BLaER1 treated with 17β-estradiol and CSF1 and Interleukin-3, amounts not matched to agents 10 nM and 100 nM (cell line): ENCODE data around the gene NCBP1.
"Not testable (repeated sequence)": the region's sequence is repeated elsewhere in the genome, so short reads cannot be mapped to it uniquely, and the experiment has no call there.

Experiments used
- H3K27ac ChIP-seq, 11 experiments: shearing (Covaris generic); formaldehyde crosslinking; 2 replicates each; pipeline ENCODE4 v1.8.1; 2022
- H3K27me3 ChIP-seq, 11 experiments: shearing (Covaris generic); formaldehyde crosslinking; 2 replicates each; pipeline ENCODE4 v1.8.1; 2022
- H3K36me3 ChIP-seq, 11 experiments: shearing (Covaris generic); formaldehyde crosslinking; 2 replicates each; pipeline ENCODE4 v1.8.1; 2022
- H3K4me1 ChIP-seq, 10 experiments: shearing (Covaris generic); formaldehyde crosslinking; 2 replicates each; pipeline ENCODE4 v1.8.1; 2022
- H3K4me2 ChIP-seq, 11 experiments: shearing (Covaris generic); formaldehyde crosslinking; 2 replicates each; pipeline ENCODE4 v1.8.1; 2022
- H3K4me3 ChIP-seq, 10 experiments: shearing (Covaris generic); formaldehyde crosslinking; 2 replicates each; pipeline ENCODE4 v1.8.1; 2022
- H3K9ac ChIP-seq, 11 experiments: shearing (Covaris generic); formaldehyde crosslinking; 2 replicates each; pipeline ENCODE4 v1.8.1; 2022
- H3K9me3 ChIP-seq, 11 experiments: shearing (Covaris generic); formaldehyde crosslinking; replicated peaks in 1 of 11; 2 replicates each; pipeline ENCODE4 v1.8.1; 2022
- H4K20me1 ChIP-seq, 11 experiments: shearing (Covaris generic); formaldehyde crosslinking; 2 replicates each; pipeline ENCODE4 v1.8.1; 2022
- Cebpa-rat ChIP-seq, 11 experiments: shearing (Covaris generic); IDR thresholded peaks; 2 replicates each; pipeline ENCODE4 v1.8.1; 2022

NCBP1 gene

DNA sequence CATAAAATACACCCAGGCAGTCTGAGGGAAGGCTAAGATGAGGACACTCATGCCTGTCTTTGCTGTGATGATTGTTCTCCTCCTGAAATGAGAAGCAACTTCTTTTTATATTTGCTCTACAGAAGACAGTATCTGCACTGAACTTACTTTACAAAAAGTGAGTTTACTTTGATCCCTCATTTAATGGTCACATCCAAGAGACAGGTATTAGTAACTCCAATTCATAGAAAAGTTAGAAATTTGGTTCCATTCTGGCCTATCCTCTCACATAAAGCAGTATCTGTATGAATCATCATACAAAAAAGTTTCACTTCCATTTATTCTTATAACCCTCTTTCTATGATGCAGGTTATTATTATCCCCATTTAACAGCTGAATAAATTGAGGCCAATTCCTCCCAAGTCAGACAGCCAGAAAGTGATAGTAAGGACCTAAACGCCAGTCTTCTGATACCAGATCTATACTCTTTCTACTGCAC, 15.6 kb upstream of the NCBP1 start:
- peaks cover 19 to 34% (median 31%) of the 10 kb centered on the region in 11 experiments for H3K9me3 ChIP-seq
- H3K4me3 ChIP-seq: no peak overlapping the region
- H3K36me3 ChIP-seq: peaks cover 44 to 94% (median 83%) of the 10 kb centered on the region in 11 experiments
- H3K4me1 ChIP-seq: peaks cover 0 to 12% (median 0%) of the 10 kb centered on the region in 10 experiments; a peak in 3 of 20 replicates
- no peaks in the 10 kb centered on the region for H3K27me3 ChIP-seq
- peaks cover 0 to 17% (median 9%) of the 10 kb centered on the region in 11 experiments; a peak in 9 of 22 replicates for H4K20me1 ChIP-seq
- no peak for TF ChIP-seq Cebpa-rat (IDR thresholded peaks at IDR 0.05)
- H3K9ac ChIP-seq: no peak overlapping the region; a peak in 1 of 22 replicates
- H3K4me2 ChIP-seq: no peak overlapping the region
- no peak overlapping the region for H3K27ac ChIP-seq

DNA sequence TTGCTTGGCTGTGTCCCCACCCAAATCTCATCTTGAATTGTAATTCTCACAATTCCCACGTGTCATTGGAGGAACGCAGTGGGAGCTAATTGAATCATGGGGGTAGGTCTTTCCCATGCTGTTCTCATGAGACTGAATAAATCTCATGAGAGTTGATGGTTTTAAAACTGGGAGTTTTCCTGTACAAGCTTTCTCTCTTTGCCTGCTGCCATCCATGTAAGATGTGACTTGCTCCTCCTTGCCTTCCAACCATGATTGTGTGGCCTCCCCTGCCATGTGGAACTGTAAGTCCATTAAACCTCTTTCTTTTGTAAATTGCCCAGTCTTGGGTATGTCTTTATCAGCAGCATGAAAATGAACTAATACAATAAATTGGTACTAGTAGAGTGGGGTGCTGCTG, 13.6 kb upstream of the NCBP1 start:
- not testable (repeated sequence) for H3K9ac ChIP-seq, H3K4me3 ChIP-seq, H3K27me3 ChIP-seq, H3K4me2 ChIP-seq, H3K27ac ChIP-seq
- peaks cover 0 to 15% (median 3%) of the 10 kb centered on the region in 11 experiments; a peak in 9 of 22 replicates for H4K20me1 ChIP-seq
- H3K36me3 ChIP-seq: peaks cover 52 to 95% (median 86%) of the 10 kb centered on the region in 11 experiments
- H3K4me1 ChIP-seq: peaks cover 0 to 12% (median 0%) of the 10 kb centered on the region in 10 experiments; a peak in 3 of 20 replicates
- H3K9me3 ChIP-seq: peaks cover 19 to 40% (median 35%) of the 10 kb centered on the region in 11 experiments

DNA sequence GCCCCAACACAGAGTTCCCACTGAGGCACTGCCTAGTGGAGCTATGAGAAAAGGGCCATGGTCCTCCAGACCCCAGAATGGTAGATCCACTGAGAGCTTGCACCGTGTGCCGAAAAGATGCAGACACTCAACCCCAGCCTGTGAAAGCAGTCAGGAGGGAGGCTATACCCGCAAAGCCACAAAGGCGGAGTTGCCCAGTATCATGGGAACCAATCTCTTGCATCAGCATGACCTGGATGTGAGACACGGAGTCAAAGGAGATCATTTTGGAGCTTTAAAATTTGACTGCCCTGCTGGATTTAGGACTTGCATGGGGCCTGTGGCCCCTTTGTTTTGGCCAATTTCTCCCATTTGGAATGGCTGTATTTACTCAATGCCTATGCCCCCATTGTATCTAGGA, 11.1 kb upstream of the NCBP1 start:
- not testable (repeated sequence) for H3K9ac ChIP-seq, H3K4me2 ChIP-seq, H3K4me3 ChIP-seq, H3K27ac ChIP-seq, H3K4me1 ChIP-seq, H3K27me3 ChIP-seq, H4K20me1 ChIP-seq
- Histone ChIP-seq H3K9me3 (peaks cover 19 to 40% (median 35%) of the 10 kb centered on the region in 11 experiments), H3K36me3 (peaks cover 62 to 99% (median 89%) of the 10 kb centered on the region in 11 experiments)

DNA sequence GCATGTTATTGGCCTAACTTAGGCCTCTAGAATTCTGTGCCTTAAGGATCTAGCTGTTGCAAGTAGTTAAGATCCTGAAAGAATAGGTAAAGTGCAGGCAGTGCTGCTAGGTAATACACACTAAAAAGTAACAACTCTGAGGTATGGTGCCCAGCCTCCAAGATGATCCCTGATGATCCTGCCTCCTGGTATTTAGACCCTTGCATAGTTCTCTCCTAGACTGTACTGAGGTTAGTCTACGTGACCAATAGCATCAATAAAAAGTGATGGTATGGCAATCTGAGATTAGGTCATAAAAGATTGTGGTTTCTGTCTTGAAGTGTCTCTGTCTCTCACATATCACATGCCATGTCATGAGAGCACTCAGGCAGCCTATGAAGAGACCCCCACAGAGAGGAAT, 9.7 kb upstream of the NCBP1 start:
- Histone ChIP-seq H3K4me3 (no peak overlapping the region), H3K36me3 (peaks cover 59 to 92% (median 82%) of the 10 kb centered on the region in 11 experiments), H3K4me2 (no peak overlapping the region), H3K27me3 (no peaks in the 10 kb centered on the region), H3K9ac (no peak overlapping the region), H3K9me3 (peaks cover 19 to 40% (median 35%) of the 10 kb centered on the region in 11 experiments), H3K4me1 (peaks cover 0 to 3% (median 0%) of the 10 kb centered on the region in 10 experiments; a peak in 2 of 20 replicates), H3K27ac (no peak overlapping the region), H4K20me1 (peaks cover 0 to 19% (median 0%) of the 10 kb centered on the region in 11 experiments; a peak in 7 of 22 replicates)
- TF ChIP-seq Cebpa-rat (IDR thresholded peaks at IDR 0.05): no peak

DNA sequence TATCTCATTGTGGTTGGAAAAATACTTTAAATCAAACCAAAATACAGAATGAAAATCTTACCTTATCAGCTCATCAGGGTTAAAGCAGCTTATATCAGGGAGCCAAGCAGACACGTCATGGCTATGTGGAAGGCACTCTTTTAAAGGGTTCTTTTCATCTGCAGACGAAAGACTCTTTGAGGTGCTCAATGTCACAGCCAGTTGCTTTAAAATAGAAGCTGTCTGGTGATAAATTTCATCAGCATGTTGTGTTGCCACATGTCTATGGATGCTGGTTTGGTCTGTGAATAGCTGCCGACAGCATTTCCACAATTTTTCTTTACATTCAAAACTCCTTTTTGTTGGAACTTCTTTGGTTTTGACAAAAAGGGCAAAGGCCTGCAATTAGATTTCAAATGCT, 8.0 kb upstream of the NCBP1 start:
- no peak overlapping the region for H3K4me2 ChIP-seq
- H3K9me3 ChIP-seq: peaks cover 10 to 31% (median 25%) of the 10 kb centered on the region in 11 experiments
- no peak overlapping the region for H3K4me3 ChIP-seq
- peaks cover 0 to 31% (median 0%) of the 10 kb centered on the region in 11 experiments; a peak in 7 of 22 replicates for H4K20me1 ChIP-seq
- H3K4me1 ChIP-seq: peaks cover 0 to 5% (median 0%) of the 10 kb centered on the region in 10 experiments; a peak in 2 of 20 replicates
- H3K27ac ChIP-seq: no peak overlapping the region
- no peak for TF ChIP-seq Cebpa-rat (IDR thresholded peaks at IDR 0.05)
- H3K27me3 ChIP-seq: no peaks in the 10 kb centered on the region
- no peak overlapping the region for H3K9ac ChIP-seq
- H3K36me3 ChIP-seq: peaks cover 54 to 75% (median 68%) of the 10 kb centered on the region in 11 experiments

DNA sequence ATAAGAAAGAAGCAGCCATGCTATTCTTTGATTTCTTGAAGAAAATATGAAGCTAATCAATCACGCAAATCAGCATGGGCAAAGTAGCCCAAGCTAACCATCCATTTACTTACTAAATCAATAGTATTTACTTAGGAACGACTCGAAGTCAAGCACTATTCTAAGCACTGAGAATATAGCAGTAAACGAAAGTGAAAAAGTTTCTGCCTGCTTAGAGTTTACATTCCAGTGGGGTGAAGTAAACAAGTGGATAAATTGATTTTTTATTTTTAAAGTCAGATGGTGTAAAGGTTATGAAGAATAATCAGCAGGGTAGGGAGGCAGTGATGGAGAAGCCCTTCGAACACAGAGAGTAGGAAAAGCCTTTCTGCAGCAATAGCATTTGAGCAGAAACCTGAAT, 6.0 kb upstream of the NCBP1 start:
- TF ChIP-seq Cebpa-rat (IDR thresholded peaks at IDR 0.05): no peak
- peaks cover 0 to 11% (median 5%) of the 10 kb centered on the region in 11 experiments; a peak in 15 of 22 replicates for H3K9me3 ChIP-seq
- no peak overlapping the region for H3K4me2 ChIP-seq
- H3K4me1 ChIP-seq: peaks cover 10 to 16% (median 13%) of the 10 kb centered on the region in 10 experiments
- peaks cover 36 to 55% (median 48%) of the 10 kb centered on the region in 11 experiments for H3K36me3 ChIP-seq
- H3K4me3 ChIP-seq: no peak overlapping the region
- H3K27ac ChIP-seq: no peak overlapping the region
- no peak overlapping the region for H3K9ac ChIP-seq
- H3K27me3 ChIP-seq: no peaks in the 10 kb centered on the region
- H4K20me1 ChIP-seq: peaks cover 0 to 31% (median 0%) of the 10 kb centered on the region in 11 experiments; a peak in 7 of 22 replicates

DNA sequence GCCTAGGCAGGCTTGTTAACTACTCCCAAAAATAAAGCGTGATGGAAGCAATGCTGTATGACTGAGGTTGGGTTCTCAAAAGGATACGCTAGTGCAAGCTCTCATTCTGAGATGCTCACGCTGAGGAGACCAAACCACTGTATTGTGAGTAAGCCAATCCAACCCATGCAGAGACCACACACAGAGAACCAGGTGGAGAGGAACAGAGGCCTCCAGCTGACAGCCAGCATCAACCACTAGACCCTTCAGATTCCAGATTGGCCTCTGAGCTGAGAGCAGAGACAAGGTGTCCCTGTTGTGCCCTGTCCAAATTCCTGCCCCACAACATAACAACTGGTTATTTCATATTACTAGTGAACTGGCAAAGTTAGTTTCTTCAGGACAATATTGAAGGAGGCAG, 5.0 kb upstream of the NCBP1 start:
- H3K4me1 ChIP-seq: peaks cover 10 to 16% (median 13%) of the 10 kb centered on the region in 10 experiments
- no peak overlapping the region for H3K4me3 ChIP-seq
- H3K36me3 ChIP-seq: peaks cover 30 to 45% (median 37%) of the 10 kb centered on the region in 11 experiments
- no peak for TF ChIP-seq Cebpa-rat (IDR thresholded peaks at IDR 0.05)
- H3K27ac ChIP-seq: no peak overlapping the region
- no peaks in the 10 kb centered on the region for H3K27me3 ChIP-seq
- no peak overlapping the region for H3K9ac ChIP-seq
- no peak overlapping the region for H3K4me2 ChIP-seq
- peaks cover 0 to 1% (median 0%) of the 10 kb centered on the region in 11 experiments; a peak in 2 of 22 replicates for H3K9me3 ChIP-seq
- H4K20me1 ChIP-seq: peaks cover 0 to 32% (median under 1%) of the 10 kb centered on the region in 11 experiments; a peak in 8 of 22 replicates

DNA sequence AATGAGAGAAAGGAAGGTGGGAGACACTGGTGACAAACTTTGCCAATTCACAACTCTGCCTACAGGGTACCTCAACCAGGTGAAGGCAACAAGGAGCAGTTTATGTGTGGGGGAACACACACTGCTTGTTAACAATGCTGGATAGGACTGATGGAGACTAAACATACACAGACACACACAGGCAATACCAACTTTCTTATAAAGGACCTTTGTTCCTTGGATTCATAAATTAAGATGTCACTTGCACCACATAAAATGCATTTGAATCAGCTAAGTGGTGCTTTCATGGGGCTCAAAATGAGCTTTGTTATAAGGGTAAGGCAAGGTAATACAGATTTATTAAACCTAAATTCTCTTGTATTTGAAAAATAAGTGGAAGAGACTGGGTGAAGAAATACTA, 4.5 kb upstream of the NCBP1 start:
- H3K9ac ChIP-seq: no peak overlapping the region
- no peak for TF ChIP-seq Cebpa-rat (IDR thresholded peaks at IDR 0.05)
- H4K20me1 ChIP-seq: peaks cover 0 to 37% (median 6%) of the 10 kb centered on the region in 11 experiments; a peak in 9 of 22 replicates
- no peaks in the 10 kb centered on the region for H3K9me3 ChIP-seq
- H3K27ac ChIP-seq: no peak overlapping the region
- H3K36me3 ChIP-seq: peaks cover 25 to 40% (median 33%) of the 10 kb centered on the region in 11 experiments
- no peaks in the 10 kb centered on the region for H3K27me3 ChIP-seq
- H3K4me3 ChIP-seq: no peak overlapping the region
- peaks cover 10 to 16% (median 13%) of the 10 kb centered on the region in 10 experiments for H3K4me1 ChIP-seq
- no peak overlapping the region for H3K4me2 ChIP-seq

DNA sequence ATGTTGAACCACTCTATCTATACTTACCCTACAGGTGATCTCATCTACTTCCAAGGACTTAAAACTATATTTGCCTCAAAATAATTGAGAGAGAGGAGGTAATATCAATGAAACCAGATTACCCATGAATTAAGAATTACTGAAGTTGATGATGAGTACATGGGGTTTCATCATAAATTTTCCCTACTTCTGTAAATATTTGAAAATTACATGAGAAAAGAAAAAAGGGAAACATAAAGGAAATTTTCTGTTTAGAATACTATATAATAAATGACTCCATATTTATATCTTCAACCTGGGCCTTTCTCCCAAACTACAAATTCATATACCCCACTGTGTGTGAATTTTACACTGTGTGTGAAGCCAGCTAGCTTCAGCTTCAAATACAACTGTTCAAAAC, 3.0 kb upstream of the NCBP1 start:
- H3K27ac ChIP-seq: no peak overlapping the region
- H3K4me1 ChIP-seq: peaks cover 20 to 26% (median 23%) of the 10 kb centered on the region in 10 experiments

More for the DNA sequence above, 3.0 kb upstream of the NCBP1 start:
- no peaks in the 10 kb centered on the region for H3K27me3 ChIP-seq
- H3K9me3 ChIP-seq: no peaks in the 10 kb centered on the region
- H3K9ac ChIP-seq: no peak overlapping the region
- peaks cover 11 to 32% (median 19%) of the 10 kb centered on the region in 11 experiments for H3K36me3 ChIP-seq
- no peak overlapping the region for H3K4me2 ChIP-seq
- no peak overlapping the region for H3K4me3 ChIP-seq
- H4K20me1 ChIP-seq: peaks cover 0 to 48% (median 19%) of the 10 kb centered on the region in 11 experiments; a peak in 17 of 22 replicates
- no peak for TF ChIP-seq Cebpa-rat (IDR thresholded peaks at IDR 0.05)
